ENCODE data around the gene CELF4.

The CELF4 gene

DNA sequence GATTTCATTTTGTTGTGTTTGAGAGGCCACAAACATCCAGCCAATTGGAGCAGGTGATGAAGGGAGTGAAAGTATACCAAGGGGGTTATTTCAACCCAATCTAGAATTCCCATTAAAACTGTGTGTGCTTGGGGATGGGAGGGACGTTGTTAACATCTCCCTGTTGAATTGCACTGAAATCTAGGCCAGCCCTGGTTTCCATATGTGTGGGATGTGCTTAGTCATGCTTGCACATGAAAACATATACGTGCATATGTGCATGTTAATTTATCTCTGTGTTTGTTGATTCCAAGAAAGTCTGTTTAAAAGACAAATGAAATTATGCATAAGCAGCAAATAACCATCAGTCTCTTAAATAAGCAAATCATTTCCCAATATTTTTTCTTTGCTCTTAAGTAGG is 5.6 kb downstream of the CELF4 start:
- Histone ChIP-seq H3K27ac (no peak overlapping the region), H3K4me3 (no peak overlapping the region)
- TF ChIP-seq, protein P1, sequence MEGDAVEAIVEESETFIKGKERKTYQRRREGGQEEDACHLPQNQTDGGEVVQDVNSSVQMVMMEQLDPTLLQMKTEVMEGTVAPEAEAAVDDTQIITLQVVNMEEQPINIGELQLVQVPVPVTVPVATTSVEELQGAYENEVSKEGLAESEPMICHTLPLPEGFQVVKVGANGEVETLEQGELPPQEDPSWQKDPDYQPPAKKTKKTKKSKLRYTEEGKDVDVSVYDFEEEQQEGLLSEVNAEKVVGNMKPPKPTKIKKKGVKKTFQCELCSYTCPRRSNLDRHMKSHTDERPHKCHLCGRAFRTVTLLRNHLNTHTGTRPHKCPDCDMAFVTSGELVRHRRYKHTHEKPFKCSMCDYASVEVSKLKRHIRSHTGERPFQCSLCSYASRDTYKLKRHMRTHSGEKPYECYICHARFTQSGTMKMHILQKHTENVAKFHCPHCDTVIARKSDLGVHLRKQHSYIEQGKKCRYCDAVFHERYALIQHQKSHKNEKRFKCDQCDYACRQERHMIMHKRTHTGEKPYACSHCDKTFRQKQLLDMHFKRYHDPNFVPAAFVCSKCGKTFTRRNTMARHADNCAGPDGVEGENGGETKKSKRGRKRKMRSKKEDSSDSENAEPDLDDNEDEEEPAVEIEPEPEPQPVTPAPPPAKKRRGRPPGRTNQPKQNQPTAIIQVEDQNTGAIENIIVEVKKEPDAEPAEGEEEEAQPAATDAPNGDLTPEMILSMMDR (IDR thresholded peaks at IDR 0.05): no peak
- no peak for DNase-seq (ENCODE audit: low spot score)

GRCh38 chr18:37559194-37559593 is 6.4 kb downstream of the CELF4 start:
- TF ChIP-seq, protein P1 (IDR thresholded peaks at IDR 0.05): no peak
- Histone ChIP-seq H3K4me3 (no peak overlapping the region), H3K27ac (no peak overlapping the region)
- DNase-seq (ENCODE audit: low spot score): no peak

GRCh38 chr18:37554399-37554787 is 11.2 kb downstream of the CELF4 start:
- Histone ChIP-seq H3K4me3 (no peak overlapping the region), H3K27ac (no peak overlapping the region)
- DNase-seq (ENCODE audit: low spot score): no peak
- TF ChIP-seq, protein P1 (IDR thresholded peaks at IDR 0.05): no peak

DNA sequence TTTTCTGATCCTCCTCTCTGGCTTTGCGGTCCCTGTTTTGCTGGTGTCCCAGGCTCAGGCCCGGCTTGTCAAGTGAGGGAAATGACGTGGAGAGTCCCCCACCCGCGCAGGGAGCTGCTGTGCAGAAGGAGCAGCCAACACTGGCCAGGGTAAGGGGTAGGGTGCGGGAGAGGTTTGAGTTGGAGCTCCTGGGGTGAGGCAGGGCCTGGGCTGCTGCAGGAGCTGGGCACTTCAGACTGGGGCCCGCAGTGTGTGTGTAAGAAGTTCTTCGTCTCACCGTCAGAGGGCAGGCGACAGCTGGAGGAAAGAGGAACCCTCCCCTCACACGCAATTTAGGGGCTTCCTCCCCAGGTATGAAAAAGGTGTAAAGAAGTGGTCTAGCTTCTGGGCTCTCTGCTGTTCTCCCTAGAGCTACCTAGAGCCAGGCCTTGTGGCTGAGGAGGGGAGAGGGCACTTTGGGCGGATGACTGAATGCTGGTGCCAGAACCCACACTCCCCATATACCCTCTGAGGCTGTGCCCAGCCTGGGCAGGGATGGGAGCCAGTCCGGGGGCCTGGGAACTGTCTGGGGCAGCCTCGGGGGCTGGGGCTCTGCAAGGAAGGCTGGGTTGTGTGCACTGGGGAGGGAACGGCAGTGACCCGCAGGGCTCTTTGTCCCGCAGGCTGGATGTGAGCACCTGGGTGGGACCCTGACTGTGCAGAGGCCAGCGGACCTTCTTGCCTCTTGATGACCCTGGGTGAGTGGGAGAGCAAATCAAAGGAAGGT is 11.8 kb downstream of the CELF4 start:
- Histone ChIP-seq H3K27ac (no peak overlapping the region), H3K4me3 (no peak overlapping the region)
- DNase-seq (ENCODE audit: low spot score): no peak
- TF ChIP-seq, protein P1 (IDR thresholded peaks at IDR 0.05): no peak

DNA sequence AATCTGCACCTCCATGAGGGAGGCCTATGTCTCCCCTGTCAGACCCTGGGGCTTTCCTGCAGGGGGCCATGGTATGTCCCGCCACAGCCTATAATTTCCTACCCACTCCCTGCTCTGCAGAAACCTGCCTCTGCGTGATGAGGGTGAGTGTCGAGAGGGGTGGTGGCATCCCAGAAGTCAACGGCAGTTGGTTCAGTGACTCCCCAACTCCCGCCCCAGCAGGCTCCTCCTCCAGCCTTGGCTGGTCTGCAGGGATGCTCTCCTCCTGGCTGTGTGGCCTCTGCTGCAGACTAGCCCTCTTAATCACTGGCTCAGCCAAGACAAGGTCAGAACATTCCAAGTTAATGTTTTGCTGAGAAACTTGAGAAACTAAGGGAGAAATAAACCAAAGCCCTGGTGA is 13.3 kb downstream of the CELF4 start:
- no peak overlapping the region for H3K4me3 ChIP-seq
- no peak overlapping the region for H3K27ac ChIP-seq
- no peak for DNase-seq (ENCODE audit: low spot score)
- TF ChIP-seq, protein P1 (IDR thresholded peaks at IDR 0.05): no peak

GRCh38 chr18:37551846-37552245 is 13.8 kb downstream of the CELF4 start:
- TF ChIP-seq, protein P1 (IDR thresholded peaks at IDR 0.05): no peak
- no peak for DNase-seq (ENCODE audit: low spot score)

DNA sequence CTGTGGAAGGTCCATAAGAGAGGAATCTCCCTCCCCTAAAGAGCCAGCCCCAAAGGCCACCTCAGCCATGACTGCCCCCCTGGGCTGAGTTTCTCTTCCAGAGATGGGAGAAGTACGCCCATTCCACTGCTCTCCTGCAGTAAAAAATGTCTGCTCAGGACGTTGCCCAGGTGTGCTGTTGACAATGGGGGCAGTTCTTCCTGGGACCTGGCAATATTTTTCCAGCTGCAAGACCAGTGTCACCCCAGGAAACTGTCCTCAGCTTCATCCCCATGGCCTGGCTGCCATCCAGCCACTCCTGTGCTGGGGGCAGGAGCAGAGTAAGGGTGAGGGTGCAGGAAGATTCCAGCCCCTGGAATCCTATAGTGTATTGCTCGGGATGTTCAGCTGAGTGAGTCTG is 14.3 kb downstream of the CELF4 start:
- Histone ChIP-seq H3K27ac (no peak overlapping the region), H3K4me3 (no peak overlapping the region)
- TF ChIP-seq, protein P1 (IDR thresholded peaks at IDR 0.05): no peak
- no peak for DNase-seq (ENCODE audit: low spot score)

More at GRCh38 chr18:37551846-37552245, 13.8 kb downstream of the CELF4 start:
- Histone ChIP-seq H3K4me3 (no peak overlapping the region), H3K27ac (no peak overlapping the region)

Measured in coronary artery (tissue), 2 donors.